NCI-H2196 (cell line): ENCODE results near the gene GLE1.

Experiments
- DNase-seq: peaks from one replicate; lab custom pipeline; 2025; ENCODE audit not compliant: unreplicated experiment; lab: John Stamatoyannopoulos, UW

Gene GLE1

GRCh38 chr9:128588581-128589233 lies 84.2 kb downstream of the GLE1 start:
- DNase-seq = no peak
